Retina (tissue), 1 donor: ENCODE data around the gene INTS11.

Experiments used
- DNase-seq: peaks from one replicate; pipeline ENCODE4 v3.0.0-alpha.2; 2016

The INTS11 gene

GRCh38 chr1:1298861-1299685, 25.4 kb downstream of the INTS11 start:
- peak; percentile 86 for DNase-seq

DNA sequence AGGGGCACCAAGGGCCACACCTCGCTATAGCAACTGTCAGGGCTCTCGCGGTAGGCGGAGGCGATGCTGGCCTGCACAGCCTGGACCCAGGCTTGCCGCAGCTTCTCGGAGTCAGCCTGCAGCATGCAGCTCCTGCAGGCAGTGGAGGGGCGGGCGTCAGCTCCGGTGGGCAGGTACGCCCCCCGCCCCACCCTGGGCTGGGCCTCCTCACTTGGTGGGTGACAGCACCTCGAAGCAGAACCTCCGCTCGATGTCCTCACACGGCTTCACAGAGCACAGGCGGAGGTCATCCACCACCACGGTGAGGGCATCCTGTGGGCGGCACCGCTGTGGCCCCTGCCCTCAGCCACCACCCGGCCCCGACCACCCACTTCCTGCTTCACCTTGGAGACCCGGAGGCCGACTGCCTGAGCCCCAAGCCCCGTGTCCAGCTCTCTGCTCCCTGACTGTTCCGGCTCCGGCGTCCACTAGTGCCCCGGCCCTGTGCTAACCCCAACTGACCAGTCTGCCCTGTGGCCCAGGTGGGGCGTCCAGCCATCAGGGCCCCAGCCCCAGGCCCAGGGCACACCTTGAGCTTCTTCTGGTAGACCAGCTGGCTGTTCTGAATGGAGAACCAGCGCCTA, 26.5 kb downstream of the INTS11 start:
- no peak for DNase-seq

- DNase-seq = no peak
These were observed 28.1 kb downstream of the INTS11 start for GRCh38 chr1:1296070-1297061.

- DNase-seq = no peak
These were observed 29.1 kb downstream of the INTS11 start for GRCh38 chr1:1295154-1295923.

DNA sequence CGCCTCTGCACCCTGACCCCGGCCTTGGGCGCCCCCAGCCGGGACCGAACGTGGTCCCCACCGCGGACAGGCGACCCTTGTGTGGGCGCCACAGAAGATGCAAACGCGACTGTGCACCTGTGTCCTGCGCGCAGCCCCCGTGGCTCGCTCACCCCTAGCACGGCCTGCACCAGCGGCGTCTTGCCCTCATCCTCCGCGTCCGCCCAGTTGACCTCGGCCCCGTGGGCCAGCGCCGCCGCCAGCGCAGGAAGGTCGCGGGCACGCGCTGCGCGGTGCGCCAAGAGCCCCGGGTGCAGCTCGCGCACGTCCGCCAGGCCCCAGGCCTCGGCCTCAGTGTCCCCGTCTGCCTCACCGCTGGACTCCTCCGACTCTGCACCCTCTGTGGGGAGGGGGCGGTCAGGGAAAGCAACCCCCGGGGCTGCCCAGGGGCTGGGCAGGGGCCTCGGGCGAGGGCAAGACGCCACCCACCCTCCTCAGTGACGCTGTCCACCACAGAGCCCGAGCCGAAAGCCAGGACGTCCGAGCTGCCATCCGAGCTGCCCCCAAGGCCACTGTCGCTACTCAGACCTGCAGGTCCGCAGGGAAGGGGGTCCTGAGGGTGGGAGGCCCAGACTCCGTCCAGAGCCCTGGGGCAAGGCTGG, 30.1 kb downstream of the INTS11 start:
- no peak for DNase-seq

GRCh38 chr1:1293263-1294249, 30.9 kb downstream of the INTS11 start:
- no peak for DNase-seq

- DNase-seq = no peak
These were observed 31.6 kb downstream of the INTS11 start for GRCh38 chr1:1292851-1293250.

DNA sequence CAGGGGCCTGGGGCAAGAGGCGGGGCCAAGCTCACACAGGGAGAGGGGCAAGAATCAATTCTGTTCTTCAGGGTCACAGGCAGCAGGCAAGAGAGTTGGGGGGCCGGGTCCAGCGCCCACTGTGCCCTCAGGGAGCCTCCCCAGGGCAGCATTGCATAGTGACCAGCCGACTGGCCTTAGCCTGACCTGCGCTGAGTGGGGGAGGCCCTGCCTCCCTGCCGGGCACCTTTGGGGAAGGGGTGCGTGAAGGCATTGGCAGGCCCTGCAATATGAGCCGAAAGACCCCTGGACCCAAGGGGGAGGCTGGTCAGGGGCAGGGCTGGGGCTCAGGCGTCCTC, 32.0 kb downstream of the INTS11 start:
- DNase-seq = no peak

DNA sequence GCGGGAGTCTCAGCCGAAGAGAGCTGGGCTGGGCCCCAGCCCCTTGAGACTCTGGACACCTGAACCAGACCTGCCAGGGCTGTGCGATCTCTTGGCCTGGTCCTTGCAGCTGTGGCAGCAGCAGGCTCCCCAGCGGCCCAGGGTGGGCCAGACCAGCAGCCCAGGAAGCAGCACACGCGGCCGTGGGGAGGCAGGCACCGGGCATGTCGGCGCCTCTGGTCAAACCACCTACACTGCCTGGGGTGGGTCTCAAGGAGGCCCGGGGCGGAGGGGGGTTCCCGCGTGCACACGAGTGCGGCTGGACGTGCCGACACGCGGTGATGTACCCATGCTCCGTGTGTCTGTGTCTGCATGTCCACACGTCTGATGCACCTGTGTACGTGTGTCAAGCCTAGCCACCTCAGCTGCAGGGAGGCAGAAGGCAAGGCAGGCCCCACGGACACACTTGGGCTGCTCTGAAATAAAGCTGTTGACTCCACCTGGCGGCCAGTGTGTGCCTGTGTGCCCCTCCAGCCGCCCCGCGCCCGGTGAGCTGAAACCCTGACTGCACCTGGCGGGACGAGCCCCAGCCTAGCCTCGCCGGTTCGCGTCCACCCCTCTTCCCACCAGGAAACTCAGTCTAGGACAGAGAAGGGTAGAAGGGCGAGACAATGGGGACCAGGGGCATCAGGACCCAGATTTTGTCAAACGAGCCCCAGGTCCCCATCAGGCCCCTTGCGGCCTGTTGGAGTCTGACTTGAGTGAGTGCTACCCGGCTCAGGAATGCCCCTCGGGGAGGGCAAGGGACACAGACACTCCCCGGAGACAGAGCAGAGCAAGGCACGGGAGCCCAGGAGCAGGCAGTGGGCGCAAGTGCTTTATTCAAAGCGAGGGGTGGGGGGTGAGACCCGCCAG, 32.7 kb downstream of the INTS11 start:
- peak; percentile 78 for DNase-seq

- no peak for DNase-seq
These were observed 33.4 kb downstream of the INTS11 start for GRCh38 chr1:1291023-1291528.

DNA sequence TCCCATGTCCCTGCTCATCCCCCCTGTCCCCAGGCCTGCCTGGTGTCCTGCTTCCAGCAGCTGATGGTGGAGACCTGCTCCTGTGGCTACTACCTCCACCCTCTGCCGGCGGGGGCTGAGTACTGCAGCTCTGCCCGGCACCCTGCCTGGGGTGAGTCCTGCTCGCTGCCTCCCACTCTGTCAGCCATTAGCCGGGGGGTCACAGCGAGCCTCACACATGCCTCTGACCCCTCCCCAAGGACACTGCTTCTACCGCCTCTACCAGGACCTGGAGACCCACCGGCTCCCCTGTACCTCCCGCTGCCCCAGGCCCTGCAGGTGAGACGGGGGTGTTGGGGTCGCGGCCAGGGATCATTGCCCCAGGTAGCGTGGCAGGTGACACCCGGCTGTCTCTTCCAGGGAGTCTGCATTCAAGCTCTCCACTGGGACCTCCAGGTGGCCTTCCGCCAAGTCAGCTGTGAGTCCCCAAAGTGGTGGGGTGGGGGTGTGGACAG, 34.2 kb downstream of the INTS11 start:
- DNase-seq = peak; percentile 60

- no peak for DNase-seq
These were observed 37.0 kb downstream of the INTS11 start for GRCh38 chr1:1287288-1288110.

DNA sequence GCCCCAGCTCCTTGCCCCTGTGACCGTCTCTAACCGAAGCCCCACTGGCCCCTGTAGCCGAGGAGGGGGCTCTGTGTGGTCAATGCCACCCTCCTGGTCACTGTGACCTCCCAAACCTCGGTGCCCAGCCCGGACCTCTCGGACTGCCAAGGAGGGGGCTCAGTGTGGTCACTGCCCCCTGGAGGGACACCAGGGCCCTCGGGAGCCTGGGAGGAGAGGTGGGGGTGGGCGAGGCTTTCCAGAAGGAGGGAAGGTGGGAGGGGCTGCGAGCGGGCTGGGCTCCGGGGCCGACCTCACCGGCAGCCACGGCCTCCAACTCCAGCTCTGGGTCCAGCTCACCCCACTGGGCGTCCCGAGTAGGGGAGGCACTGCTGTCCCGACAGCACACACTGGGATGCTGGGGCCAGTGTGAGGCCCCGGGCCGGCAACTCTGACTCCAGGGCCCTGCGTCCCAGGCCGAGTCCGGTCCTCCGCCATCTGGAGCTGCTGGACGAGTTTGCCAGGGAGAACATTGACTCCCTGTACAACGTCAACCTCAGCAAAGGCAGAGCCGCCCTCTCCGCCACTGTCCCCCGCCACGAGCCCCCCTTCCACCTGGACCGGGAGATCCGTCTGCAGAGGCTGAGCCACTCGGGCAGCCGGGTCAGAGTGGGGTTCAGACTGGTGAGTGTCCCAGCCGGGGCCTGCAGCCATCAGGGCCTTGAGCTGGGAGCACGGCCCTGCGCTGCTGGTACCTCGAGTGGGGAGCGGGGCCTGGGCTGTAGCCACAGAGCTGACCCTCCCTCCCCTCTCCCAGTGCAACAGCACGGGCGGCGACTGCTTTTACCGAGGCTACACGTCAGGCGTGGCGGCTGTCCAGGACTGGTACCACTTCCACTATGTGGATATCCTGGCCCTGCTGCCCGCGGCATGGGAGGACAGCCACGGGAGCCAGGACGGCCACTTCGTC, 37.9 kb downstream of the INTS11 start:
- DNase-seq = no peak

DNA sequence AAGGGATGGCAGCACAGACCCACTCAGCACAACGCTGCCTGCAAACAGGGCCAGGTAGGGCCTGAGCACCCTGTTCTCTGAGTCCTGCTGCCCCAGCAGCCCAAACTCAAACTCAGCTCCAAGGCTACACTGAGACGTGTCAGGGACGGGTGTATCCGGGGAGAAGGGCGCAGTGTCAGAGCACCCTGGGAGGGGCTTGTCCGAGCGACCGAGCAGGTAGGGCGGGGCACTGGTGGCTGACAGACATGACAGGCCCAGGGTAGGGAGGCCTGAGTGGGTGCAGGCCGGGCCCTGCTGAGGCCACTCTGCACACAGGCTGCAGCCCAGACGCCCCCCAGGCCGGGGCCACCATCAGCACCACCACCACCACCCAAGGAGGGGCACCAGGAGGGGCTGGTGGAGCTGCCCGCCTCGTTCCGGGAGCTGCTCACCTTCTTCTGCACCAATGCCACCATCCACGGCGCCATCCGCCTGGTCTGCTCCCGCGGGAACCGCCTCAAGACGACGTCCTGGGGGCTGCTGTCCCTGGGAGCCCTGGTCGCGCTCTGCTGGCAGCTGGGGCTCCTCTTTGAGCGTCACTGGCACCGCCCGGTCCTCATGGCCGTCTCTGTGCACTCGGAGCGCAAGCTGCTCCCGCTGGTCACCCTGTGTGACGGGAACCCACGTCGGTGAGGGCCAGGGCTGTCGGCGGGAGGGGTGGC, 38.7 kb downstream of the INTS11 start:
- no peak for DNase-seq

GRCh38 chr1:1285102-1285571, 39.3 kb downstream of the INTS11 start:
- DNase-seq = no peak
